Activated CD8-positive, alpha-beta memory T cell treated with anti-CD3 and anti-CD28 coated beads for 4 hours (primary cell): ENCODE results near the gene KNDC1.

Source experiments
- DNase-seq, 2 donors: peaks; one replicate each; pipeline ENCODE4 v3.0.0-alpha.2; 2020; ENCODE audit warnings: low read depth in 2 of 2

KNDC1 gene

DNA sequence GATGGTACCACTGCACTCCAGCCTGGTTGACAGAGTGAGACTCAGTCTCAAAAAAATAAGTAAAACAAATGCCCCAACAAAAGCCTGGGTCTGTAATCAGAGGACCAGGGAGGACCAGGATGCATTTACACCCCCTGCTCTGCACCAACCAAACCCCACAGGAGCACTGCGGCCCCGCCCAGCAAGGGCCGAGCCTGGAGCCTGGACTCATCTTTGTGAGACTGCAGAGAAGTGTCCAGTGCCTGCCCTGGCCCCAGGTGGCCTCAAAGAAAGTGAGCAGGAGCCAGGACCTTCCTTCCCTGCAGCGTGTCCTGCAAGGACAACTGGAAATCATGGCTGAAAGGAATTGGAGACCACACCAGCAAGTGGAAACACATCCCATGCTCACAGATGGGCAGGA lies 31.6 kb downstream of the KNDC1 start:
- DNase-seq = no peak

DNA sequence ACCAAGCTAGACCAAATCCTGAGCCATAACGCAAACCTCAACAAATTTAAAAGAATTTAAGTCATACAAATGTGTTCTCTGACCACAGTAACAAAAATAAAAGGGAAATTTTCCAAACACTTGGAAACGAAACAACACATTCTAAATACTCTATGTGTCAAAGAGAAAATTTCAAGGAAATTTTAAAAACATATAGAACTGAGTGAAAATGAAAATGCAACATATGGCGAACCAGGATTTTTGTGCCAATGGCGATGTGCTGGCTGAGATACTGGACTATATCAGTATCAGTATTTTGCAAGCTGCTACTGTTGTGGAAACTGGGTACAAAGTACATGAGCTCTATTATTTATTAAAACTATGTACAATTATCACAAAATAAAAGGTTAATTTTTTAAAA lies 34.1 kb downstream of the KNDC1 start:
- DNase-seq = no peak

DNA sequence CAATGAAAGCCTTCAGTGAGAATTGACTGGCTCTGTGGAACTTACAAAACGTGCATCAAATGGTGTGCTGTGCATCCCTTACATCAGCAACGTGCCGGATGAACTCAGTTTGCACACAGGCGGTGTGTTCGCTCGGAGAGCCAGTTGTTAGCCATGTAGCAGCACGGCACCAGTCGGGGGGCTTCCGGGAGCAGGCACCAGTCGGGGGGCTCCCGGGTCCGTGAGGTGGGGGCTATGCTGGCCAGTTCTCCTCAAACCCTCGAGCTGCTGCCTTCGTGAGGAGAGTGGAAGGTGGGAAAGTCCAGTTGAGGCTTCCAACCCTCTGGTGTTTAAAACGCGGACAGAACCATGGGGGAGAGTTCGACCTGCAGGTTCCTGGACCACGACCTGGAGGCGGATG lies 35.1 kb downstream of the KNDC1 start:
- no peak for DNase-seq

DNA sequence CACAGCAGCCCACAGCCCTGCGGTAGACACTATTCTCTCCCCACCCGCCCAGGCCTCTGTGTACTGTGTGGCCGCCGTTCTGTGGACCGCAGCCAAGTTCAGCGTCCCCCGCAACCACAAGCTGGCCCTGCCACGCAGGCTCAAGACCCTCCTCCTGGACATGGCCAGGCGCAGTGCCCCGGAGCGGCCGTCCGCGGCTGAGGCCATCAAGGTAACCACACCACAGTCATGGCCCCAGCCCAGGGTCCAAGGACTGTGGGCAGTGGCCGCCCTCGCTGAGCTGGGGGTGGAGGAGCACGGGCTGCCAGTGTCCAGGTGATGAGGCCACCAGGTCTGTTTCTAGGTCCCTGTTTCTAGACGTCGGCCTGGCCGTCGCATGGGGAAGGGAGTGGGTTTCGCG lies 35.6 kb downstream of the KNDC1 start:
- DNase-seq = no peak

DNA sequence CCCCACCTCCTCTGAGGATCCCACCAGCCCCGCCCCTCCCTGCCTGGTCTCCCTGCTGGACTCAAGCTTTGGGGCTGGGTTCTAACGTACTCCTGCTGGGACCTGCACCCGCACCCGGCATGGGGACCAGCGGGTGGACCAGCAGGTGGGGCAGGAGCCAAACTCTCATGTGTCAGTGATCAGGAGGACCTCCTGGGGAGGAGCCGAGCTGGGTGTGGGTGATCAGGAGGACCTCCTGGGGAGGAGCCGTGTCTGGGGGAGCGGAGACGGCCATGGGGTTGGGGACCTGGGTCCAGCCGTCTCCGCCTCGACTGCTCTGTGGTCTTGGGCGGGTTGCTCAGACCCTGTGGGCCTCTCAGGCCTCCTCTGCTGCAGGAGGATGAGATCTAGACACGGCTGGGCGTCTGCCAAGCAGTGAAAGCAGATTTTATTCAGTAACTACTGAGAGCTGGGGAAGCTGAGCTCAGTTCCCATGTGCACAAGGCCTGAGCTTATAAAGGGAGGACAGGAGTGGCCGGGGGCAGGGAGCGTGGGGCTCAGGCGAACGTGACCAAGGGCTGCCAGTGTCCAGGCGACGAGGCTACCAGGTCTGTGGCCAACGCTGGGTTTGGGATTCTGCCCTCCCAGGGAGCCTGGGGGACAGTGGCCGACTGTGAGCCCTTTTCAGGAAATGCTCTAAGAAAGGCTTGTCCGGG lies 36.3 kb downstream of the KNDC1 start:
- no peak for DNase-seq

DNA sequence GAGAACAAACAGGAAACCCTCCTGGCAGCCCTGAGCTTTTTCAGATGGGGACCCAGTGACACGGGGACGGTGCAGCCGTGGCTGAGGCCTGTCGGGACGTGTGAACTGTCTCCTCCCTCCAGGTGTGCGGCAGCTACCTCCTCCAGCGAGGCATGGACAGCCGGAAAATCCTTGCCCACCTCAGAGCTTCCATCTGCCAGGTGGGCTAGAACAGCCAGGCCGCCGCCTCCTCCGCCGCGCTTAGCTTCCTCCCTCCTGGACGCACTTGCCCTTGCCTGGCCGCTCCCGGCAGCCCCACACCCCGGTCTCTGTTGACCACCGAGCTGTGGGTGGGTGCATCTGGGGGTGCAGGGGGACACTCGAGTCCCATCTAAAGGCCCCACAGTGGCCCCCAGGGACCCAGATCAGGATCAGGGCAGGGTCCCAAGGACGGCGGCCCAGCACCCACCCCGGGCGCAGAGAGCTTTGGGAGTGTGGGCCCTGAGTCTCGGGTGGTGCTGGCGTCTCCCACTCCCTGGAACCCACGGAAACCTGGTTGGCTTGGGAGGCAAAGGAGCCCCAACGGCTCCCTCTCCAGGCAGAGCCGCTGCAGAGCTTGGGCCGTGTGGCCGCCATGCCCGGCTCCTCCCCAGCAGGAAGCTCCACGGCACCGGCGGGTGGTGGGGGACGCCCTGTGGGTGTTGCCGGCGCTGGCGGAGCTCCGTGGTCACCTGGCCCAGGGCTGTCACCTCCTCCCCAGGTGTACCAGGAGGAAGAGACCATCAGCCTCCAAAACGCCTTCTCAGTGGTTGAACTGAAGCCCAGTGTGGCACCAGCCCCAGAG lies 37.1 kb downstream of the KNDC1 start:
- no peak for DNase-seq

DNA sequence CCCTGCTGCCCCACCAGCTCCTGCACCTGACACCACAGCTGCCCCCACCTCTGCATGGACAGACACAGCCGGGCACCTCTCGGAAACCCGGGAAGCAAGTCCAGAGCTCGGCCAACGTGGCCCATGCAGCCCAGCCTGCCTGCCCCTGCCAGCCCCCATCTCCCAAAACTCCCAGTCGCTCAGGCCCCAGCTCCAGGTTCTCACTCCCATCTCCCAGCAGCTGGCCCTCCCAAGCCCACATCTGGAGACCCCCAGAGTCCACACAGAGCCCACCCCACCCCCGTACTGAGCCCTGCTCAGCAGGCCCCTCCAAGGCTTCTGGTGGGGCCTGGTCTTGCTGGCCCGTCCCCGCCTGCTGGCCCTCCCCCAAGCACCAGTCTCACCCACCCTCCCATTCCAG lies 37.8 kb downstream of the KNDC1 start:
- no peak for DNase-seq

DNA sequence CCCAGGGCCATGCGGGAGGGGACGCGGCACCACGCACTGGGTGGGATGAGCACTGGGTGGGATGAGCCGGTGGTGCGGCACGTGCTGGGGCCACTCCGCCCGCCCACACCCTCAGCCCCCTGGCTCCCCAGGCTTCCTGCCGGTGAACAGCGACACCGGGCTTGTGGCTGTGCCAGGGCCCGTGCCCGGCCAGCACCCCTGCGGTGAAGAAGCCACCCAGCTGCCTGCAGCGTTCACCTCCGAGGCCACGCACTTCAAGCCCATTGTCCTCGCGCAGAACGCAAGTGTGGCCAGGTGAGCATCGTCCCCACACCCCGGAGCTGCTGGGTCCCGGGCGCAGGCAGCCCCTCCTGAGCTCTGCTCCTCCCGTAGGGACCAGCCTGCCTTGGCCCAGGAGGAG lies 38.2 kb downstream of the KNDC1 start:
- DNase-seq = no peak

DNA sequence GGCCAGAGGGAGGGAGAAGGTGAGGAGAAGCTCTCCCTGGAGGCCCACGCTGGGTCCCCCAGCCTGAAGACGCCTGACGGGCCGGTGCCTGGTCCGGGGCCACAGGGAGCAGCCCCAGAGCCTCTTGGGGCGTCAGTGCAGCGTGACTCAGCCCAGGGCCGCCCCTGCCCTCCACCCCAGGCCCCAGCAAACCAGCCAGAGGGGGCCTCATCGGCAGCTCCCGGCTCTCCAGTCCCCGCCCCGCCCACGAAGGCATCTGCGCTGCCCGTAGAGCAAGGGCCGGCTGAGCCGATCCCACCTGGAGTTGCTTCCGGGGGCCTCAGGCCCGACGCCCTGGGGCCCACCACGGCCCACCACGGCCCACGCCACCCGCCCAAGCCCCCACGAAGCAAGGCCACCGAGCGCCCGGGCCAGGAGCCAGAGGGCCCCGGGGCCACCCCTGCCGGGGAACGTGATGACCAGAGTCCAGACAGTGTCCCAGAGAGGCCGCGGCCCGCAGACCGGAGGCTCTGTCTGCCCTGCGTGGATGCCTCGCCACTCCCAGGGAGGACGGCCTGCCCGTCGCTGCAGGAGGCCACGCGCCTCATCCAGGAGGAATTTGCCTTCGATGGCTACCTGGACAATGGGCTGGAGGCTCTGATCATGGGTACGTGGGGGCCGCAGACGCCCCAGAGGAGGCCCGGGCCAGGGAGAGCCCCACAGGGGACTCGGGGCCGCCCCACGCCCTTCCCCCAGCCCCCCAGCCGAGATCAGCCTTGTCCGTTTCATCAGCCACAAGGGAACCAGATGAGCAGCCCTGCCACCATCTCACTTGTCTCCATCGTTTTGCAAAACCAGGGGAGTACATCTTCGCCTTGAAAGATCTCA lies 38.8 kb downstream of the KNDC1 start:
- DNase-seq = no peak

DNA sequence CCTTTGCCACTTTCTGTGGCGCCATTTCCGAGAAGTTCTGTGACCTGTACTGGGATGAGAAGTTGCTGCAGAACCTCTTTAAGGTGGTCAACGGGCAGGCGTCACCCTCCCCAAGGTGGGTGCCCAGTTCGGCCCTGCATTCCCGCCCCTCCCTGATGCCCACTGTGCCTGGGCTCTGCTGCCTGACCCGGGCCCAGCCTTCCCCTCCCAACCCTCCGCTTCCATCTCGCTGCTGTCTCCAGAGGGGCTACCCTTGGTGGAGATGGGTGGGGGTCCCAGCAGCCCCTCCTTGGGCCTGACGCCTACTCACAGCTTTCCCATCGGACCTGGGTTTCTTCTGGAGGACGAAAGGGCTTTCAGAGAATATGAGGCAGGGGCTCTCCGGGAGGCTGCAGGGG lies 39.5 kb downstream of the KNDC1 start:
- no peak for DNase-seq

DNA sequence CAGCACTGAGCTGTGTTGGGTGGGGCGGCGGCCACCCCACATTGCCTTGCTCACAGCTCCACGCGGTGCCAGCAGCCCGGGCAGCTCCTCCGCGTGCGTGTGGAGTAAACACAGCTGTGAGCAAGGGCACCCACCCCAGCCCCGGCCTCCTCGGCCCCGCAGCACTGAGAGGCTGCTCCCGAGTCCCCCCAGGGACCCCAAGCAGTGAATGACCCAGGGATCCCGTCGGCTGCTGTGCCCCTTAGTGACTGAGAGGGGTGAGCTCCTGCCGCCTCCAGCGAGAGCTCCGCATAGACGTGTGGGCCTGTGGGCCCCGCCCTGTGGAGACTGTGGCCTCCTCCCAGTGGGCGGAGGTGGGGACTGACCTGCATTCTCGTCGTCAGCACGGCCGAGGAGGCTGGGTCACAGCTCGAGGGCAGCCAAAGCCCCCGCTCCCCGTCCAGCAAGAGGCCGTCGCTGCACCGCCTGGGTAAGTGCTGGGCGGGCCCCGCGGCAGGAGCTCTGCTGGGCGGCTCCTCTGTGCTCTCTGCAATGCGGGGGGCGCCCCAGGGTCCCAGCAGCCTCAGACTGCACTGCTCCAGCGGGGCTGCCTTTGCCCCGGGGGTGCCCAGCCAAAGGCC lies 40.1 kb downstream of the KNDC1 start:
- no peak for DNase-seq

DNA sequence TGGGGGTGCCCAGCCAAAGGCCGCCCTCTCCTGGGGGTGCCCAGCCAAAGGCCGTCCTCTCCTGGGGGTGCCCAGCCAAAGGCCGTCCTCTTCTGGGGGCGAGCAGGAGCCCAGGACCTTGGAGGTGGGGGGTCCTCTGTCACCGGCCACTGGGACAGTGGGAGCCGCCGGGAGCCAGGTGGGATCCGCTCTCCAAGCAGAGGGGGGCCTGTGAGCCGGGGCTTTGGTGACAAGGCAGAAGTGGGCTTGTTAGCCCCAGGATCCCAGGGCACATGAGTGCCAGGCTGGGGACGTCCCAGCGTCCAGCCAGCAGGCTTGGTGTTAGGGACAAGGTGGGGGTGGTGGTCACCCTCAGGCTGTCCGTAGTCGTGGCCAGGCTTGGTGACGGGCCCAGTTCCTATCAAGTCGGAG lies 40.6 kb downstream of the KNDC1 start:
- DNase-seq = no peak

DNA sequence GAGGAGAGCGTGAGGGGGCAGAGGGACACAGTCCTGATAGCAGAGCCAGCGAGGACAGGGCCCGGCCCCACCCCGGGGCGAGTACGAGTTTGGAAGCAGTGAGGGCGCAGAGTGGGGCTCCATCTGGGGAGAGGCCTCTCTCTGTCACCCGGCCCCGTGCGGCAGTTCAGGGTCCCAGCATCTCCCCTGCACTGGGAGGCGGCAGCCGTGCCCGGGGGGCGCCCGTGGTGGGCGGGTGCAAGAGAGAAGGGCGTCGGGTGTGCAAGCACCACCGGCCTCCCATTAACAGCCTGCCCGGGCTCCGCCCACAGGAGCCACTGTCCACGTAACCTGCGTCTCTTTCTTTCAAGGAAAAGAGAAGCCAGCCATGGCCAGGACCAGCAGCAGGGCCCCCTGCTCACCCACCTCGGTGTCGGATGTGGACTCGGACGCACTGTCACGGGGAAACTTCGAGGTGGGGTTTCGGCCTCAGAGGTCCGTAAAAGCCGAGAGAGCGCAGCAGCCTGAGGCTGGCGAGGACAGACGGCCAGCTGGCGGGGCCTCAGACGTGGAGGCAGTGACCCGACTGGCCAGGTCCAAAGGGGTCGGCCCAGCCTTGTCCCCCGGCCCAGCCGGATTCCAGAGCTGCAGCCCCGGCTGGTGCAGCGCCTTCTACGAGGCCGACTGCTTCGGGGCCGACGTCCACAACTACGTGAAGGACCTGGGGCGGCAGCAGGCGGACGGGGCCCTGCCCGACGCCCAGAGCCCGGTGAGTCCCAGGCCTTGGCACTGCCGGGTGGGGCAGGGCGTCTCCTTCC lies 41.3 kb downstream of the KNDC1 start:
- DNase-seq = no peak

DNA sequence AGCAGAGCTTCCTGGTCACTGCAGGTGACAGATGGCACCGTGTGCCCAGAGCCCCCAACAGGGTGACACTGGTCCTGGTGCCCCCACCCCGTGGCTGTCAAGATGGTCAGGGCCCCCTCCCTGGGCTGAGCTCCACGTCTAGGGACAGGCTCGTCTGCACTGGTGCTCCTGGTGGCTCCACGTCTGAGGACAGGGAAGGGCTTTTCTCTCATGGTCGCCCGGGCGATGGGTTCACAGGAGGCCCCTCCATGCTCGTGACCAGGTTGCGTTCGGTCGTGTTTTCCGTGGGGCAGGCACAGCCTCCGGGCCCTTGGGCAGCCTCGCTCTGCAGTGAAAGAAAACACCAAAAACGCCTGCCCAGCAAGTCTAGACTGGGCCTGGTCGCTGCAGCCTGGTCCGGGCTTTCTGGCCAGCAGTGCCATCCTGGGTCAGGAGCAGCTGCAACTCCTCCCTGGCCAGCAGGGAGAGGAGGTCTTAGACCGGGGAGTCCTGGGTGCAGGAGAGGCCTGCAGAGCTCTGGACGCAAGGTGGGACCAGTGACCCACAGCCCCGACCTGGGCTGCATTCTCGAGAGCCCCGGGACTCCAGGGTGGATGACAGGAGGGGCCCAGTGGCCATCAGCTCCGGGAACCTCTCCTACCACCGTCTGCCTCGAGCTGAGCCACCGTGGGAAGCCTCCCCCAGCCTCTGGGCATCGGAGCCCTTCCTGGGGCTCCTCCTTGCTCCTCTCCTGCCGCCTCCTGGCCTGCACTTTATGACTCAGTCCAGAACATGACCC lies 42.1 kb downstream of the KNDC1 start:
- DNase-seq = no peak

DNA sequence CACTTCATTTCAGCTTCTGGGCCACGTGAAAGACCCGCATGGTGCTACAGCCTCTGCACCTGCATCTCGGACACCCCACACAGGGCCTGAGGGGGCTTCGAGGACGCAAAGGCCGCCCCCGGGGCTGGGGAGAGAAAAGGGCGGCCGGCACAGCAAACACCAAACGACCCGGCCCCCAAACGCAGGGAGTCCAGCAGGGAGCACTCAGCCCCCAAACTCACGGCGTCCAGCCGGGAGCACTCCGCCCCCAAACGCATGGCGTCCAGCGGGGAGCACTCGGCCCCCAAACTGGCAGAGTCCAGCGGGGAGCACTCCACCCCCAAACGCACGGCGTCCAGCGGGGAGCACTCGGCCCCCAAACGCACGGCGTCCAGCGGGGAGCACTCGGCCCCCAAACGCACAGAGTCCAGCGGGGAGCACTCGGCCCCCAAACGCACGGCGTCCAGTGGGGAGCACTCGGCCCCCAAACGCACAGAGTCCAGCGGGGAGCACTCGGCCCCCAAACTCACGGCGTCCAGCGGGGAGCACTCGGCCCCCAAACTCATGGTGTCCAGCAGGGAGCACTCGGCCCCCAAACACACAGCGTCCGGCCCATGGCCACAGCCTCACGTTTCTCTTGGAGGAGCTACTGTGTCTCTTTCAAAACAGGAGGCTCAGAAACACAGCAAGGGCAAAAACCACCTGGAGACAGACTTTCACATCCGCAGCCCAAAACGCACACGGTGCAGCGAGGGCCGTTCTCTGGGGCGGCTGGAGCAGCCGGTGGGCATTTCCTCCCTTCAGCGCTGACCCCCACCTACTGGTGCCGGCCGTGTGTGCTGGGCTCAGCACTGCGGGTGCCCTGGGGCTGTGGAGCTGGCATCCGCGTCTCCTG lies 43.0 kb downstream of the KNDC1 start:
- DNase-seq = no peak

DNA sequence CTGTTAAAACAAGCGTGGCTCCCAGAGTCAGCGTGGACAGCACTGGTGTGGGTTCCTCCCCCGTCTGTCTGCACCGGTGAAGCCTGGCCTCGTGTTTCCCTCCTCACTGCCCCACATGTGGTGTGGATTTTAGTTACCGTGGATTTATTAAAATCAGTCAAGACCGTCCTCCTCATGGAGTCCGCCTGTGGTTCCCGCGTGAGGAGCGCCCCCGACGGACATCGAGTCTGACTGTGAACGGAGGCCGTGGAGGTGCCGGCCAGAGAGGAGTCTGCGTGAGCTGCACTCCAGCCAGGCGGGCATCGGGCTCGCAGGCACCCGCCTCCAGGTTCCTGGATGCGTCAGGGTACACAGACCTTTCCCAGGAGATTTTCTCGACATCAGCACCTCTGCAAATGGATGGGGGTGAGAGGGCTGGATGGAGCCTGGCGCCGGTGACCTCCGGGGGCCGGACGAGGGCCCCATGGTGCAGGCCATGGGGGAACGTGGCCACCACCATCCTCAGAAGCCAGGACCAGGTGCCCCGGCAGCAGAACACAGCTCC lies 43.7 kb downstream of the KNDC1 start:
- no peak for DNase-seq

DNA sequence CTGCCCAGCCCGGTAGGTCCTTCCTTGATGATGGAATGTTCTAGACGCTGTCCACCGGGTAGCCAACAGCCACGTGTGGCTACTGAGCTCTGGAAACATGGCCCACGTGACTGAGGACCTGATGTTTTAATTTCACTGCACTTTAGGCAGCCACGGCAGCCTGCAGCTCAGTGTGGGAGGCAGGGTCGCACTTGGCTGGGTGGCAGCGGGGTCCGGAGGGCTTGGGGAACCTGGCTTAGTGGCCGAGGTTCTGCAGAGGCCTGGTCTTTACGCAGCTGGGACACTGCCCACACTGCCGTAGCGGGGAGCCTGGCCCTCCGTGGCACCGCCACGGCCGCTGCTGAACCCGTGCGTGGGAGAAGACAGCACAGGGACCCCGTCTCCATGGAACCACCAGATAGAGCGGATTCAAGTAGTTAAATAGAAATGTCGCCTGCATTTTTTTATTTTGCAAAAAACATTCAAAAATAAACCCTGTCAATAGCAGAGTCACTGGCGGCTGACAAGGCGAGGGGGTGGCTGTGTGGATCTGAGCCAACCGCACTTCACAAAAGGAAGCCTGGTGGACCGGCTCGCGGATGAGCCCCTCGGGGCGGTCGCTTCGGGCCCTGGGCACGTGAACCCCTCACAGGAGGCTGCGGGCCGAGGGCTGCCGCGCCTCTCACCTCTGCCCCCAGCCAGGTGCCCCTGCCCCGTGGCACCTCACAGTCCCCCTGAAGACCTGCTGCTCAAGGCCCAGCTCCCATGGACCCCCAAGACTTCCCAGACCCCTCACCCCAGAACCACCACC lies 44.4 kb downstream of the KNDC1 start:
- DNase-seq = no peak

DNA sequence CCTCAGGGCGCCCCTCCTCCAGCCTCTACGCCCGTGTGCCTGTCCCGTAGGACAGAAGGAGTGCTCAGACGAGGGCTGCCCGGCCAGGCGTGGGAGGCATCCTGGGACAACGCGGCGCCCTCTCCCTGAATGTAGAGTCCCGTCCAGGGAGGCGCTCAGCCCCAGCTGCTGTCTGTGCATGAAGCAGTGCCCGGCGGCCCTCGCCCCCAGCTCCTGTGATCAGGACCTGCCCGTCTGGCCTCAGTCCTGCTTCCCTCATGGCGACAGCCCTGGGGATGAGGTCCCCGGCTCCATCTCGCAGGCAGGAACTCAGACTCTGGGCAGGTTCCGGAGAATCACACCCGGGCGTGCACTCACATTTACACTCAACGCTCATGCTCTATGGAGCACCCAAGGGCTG lies 45.1 kb downstream of the KNDC1 start:
- no peak for DNase-seq
